HG03108 (cell line): Measurements from ENCODE around the gene SMDT1.
"Not testable (repeated sequence)": the region's sequence is repeated elsewhere in the genome, so short reads cannot be mapped to it uniquely, and the experiment has no call there.

ENCODE experiments used
- ATAC-seq: cut with Tn5 transposase; IDR thresholded peaks from one replicate; pipeline ENCODE4 v1.9.1; 2021; ENCODE audit warnings: moderate library complexity; ENCODE audit not compliant: unreplicated experiment

SMDT1 gene

GRCh38 chr22:42108848-42109247 is 29.3 kb downstream of the SMDT1 start:
- ATAC-seq = no peak

- no peak for ATAC-seq
These were observed 32.3 kb downstream of the SMDT1 start for GRCh38 chr22:42111798-42112197.

GRCh38 chr22:42112793-42113192 is 33.3 kb downstream of the SMDT1 start:
- not testable (repeated sequence) for ATAC-seq

GRCh38 chr22:42114721-42115120 is 35.2 kb downstream of the SMDT1 start:
- no peak for ATAC-seq

- ATAC-seq = not testable (repeated sequence)
These were observed 35.9 kb downstream of the SMDT1 start for GRCh38 chr22:42115420-42115830.

DNA sequence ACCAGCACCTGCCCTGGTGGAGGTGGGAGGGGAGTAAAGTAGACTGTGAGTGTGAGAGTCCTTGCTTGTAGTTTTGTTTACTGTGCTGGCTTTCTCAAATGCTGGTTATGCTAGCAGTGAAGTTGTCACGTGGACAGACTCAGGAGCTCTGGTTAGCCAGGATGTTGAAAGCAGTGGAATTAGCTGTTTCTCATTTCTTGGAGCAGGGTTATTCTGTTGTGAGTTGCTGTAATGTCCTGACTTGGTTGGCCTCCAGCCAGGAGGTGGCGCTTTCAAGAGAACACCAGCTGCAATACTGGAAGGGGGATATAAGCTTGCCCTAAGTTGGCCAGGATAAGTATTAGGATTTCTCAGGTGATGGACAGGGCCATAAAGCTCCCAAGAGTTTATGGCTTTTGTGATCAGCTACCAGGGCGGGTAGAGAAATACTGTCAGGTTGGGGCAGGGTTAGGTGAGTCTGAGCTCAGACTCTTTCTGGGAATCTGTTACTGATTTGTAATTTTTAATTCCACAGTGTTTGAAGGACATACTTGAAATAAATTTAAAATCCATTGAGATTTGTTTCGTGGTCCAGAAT is 37.4 kb downstream of the SMDT1 start:
- ATAC-seq = no peak

GRCh38 chr22:42120231-42121021 is 40.9 kb downstream of the SMDT1 start:
- not testable (repeated sequence) for ATAC-seq

GRCh38 chr22:42123529-42123928 is 44.0 kb downstream of the SMDT1 start:
- not testable (repeated sequence) for ATAC-seq

DNA sequence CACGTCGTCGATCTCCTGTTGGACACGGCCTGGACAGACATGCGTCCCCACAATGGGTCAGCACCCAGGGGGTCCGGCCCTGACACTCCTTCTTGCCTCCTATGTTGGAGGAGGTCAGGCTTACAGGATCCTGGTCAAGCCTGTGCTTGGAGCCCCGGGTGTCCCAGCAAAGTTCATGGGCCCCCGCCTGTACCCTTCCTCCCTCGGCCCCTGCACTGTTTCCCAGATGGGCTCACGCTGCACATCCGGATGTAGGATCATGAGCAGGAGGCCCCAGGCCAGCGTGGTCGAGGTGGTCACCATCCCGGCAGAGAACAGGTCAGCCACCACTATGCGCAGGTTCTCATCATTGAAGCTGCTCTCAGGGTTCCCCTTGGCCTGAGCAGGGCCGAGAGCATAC is 48.1 kb downstream of the SMDT1 start:
- ATAC-seq = no peak

GRCh38 chr22:42128007-42128406 is 48.5 kb downstream of the SMDT1 start:
- ATAC-seq = not testable (repeated sequence)

- not testable (repeated sequence) for ATAC-seq
These were observed 49.5 kb downstream of the SMDT1 start for GRCh38 chr22:42128776-42129694.

GRCh38 chr22:42130182-42130581 is 50.7 kb downstream of the SMDT1 start:
- not testable (repeated sequence) for ATAC-seq

DNA sequence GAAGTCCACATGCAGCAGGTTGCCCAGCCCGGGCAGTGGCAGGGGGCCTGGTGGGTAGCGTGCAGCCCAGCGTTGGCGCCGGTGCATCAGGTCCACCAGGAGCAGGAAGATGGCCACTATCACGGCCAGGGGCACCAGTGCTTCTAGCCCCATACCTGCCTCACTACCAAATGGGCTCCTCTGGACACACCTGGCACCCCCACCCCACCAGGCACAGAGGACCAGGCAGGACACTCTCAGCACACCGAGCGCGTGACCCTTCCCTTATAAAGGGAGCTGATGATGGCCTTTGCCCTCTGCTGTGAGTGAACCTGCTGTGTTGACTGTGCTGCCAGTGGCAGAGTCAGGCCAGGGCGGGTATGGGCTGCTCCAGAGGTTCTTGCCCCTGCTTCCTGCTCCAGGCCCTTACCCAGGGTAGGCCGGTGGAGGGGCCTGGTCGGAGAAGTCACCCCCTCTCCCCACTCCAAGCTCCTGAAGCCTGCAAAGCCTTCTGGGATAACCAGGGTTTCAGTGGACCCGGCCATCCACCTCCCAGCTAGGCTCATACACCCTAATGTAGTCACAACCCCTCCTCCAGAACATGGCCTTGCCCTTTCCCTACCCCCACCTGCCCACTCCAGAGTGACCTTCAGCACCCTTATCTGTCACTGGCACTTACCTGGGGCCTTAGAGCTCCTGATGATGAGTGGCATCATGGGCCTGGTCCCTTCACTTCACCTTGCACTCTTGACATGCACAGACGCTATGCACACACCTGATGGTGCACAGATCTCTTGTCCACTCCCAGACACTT is 51.3 kb downstream of the SMDT1 start, which contains the start of gene CYP2D6:
Gene CYP2D6 (minus strand): TSS at position 172 of the 793 bp plus-strand sequence. CDS start 19 bp downstream, at position 153.
- ATAC-seq = not testable (repeated sequence)

- ATAC-seq = no peak
These were observed 52.1 kb downstream of the SMDT1 start for GRCh38 chr22:42131562-42131961.

GRCh38 chr22:42132457-42132856 is 53.0 kb downstream of the SMDT1 start:
- ATAC-seq = no peak
